ENCODE data around the gene NLRP4. TPM values are rescaled to one million over a fixed set of nuclear protein-coding genes. Genes with fewer than 3 reads are reported as not detected.

NLRP4 gene
- total RNA-seq, 4 donors from 2014 or later = 1.5 TPM; not detected in 3

DNA sequence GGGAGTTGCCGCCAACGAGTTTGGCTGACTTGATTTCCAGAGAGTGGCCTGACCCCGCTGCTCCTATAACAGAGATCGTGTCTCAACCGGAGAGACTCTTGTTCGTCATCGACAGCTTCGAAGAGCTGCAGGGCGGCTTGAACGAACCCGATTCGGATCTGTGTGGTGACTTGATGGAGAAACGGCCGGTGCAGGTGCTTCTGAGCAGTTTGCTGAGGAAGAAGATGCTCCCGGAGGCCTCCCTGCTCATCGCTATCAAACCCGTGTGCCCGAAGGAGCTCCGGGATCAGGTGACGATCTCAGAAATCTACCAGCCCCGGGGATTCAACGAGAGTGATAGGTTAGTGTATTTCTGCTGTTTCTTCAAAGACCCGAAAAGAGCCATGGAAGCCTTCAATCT, 21.6 kb downstream of the NLRP4 start:
- TF ChIP-seq, protein P1, sequence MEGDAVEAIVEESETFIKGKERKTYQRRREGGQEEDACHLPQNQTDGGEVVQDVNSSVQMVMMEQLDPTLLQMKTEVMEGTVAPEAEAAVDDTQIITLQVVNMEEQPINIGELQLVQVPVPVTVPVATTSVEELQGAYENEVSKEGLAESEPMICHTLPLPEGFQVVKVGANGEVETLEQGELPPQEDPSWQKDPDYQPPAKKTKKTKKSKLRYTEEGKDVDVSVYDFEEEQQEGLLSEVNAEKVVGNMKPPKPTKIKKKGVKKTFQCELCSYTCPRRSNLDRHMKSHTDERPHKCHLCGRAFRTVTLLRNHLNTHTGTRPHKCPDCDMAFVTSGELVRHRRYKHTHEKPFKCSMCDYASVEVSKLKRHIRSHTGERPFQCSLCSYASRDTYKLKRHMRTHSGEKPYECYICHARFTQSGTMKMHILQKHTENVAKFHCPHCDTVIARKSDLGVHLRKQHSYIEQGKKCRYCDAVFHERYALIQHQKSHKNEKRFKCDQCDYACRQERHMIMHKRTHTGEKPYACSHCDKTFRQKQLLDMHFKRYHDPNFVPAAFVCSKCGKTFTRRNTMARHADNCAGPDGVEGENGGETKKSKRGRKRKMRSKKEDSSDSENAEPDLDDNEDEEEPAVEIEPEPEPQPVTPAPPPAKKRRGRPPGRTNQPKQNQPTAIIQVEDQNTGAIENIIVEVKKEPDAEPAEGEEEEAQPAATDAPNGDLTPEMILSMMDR (IDR thresholded peaks at IDR 0.05) = no peak
- no peak for TF ChIP-seq POLR2A (IDR thresholded peaks at IDR 0.05)
- H3K27ac ChIP-seq = no peak overlapping the region
- DNase-seq = no peak
- H3K4me1 ChIP-seq = no peaks in the 10 kb centered on the region
- no peaks in the 10 kb centered on the region for H3K36me3 ChIP-seq
- intact Hi-C loops (cut with DNase I; ENCODE audit: low total_unique reads) = no loop called here
- H3K9me3 ChIP-seq = no peaks in the 10 kb centered on the region
- no peaks in the 10 kb centered on the region for H3K27me3 ChIP-seq
- H3K4me3 ChIP-seq = no peak overlapping the region

DNA sequence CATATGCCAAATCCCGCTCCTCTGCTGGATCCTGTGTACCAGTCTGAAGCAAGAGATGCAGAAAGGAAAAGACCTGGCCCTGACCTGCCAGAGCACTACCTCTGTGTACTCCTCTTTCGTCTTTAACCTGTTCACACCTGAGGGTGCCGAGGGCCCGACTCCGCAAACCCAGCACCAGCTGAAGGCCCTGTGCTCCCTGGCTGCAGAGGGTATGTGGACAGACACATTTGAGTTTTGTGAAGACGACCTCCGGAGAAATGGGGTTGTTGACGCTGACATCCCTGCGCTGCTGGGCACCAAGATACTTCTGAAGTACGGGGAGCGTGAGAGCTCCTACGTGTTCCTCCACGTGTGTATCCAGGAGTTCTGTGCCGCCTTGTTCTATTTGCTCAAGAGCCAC, 22.1 kb downstream of the NLRP4 start:
- no peaks in the 10 kb centered on the region for H3K4me1 ChIP-seq
- H3K4me3 ChIP-seq = no peak overlapping the region
- DNase-seq = no peak
- H3K9me3 ChIP-seq = no peaks in the 10 kb centered on the region
- no peaks in the 10 kb centered on the region for H3K36me3 ChIP-seq
- H3K27me3 ChIP-seq = no peaks in the 10 kb centered on the region
- intact Hi-C loops (cut with DNase I; ENCODE audit: low total_unique reads) = no loop called here
- H3K27ac ChIP-seq = no peak overlapping the region
- TF ChIP-seq, protein P1 (IDR thresholded peaks at IDR 0.05) = no peak
- TF ChIP-seq POLR2A (IDR thresholded peaks at IDR 0.05) = no peak

DNA sequence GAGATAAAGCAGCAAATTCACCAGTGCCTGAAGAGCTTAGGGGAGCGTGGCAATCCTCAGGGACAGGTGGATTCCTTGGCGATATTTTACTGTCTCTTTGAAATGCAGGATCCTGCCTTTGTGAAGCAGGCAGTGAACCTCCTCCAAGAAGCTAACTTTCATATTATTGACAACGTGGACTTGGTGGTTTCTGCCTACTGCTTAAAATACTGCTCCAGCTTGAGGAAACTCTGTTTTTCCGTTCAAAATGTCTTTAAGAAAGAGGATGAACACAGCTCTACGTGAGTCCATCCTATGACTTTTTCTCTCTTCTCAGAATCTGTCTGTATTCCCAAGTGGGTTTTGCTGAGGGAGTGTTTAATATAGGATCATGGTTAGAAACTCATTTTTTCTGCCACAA, 22.6 kb downstream of the NLRP4 start:
- Histone ChIP-seq H3K27ac (no peak overlapping the region), H3K4me3 (no peak overlapping the region), H3K27me3 (no peaks in the 10 kb centered on the region), H3K4me1 (no peaks in the 10 kb centered on the region), H3K9me3 (no peaks in the 10 kb centered on the region), H3K36me3 (no peaks in the 10 kb centered on the region)
- intact Hi-C loops (cut with DNase I; ENCODE audit: low total_unique reads) = no loop called here
- DNase-seq = no peak
- TF ChIP-seq, protein P1 (IDR thresholded peaks at IDR 0.05) = no peak
- no peak for TF ChIP-seq POLR2A (IDR thresholded peaks at IDR 0.05)

DNA sequence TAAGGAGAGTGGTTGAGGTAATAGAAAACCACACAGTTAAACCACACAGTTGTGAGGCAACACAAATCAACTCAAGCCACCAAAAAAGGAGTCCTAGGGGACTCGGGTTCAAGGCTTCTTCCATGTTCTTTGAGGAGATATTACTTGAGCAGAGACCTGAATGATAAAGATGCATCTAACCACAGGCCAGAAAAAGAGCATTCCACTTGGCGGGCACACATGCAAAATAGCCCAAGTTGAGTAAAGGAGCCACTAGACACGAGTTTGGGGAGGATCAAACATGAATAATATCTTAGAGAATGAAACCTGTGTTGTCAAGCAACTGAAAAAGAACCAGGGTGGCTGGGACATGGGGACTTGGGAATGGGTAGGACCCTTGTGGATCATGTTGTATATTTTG, 30.2 kb downstream of the NLRP4 start:
- Histone ChIP-seq H3K27ac (no peak overlapping the region), H3K36me3 (no peaks in the 10 kb centered on the region), H3K27me3 (no peaks in the 10 kb centered on the region), H3K4me3 (no peak overlapping the region), H3K9me3 (no peaks in the 10 kb centered on the region), H3K4me1 (no peaks in the 10 kb centered on the region)
- no peak for DNase-seq
- TF ChIP-seq, protein P1 (IDR thresholded peaks at IDR 0.05) = no peak
- TF ChIP-seq POLR2A (IDR thresholded peaks at IDR 0.05) = no peak
- intact Hi-C loops (cut with DNase I; ENCODE audit: low total_unique reads) = no loop called here

DNA sequence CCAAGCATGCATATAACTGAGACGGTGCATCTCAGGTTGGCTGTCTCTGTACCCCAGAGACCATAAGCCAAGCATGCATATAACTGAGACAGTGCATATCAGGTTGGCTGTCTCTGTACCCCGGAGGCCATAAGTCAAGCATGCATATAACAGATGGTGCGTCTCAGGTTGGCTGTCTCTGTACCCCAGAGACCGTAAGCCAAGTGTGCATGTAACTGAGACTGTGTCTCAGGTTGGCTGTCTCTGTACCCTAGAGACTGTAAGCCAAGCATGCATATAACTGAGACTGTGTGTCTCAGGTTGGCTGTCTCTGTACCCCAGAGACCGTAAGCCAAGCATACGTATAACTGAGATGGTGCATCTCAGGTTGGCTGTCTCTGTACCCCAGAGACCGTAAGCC, 30.8 kb downstream of the NLRP4 start:
- H3K36me3 ChIP-seq = no peaks in the 10 kb centered on the region
- no peaks in the 10 kb centered on the region for H3K4me1 ChIP-seq
- H3K4me3 ChIP-seq = no peak overlapping the region
- H3K27ac ChIP-seq = no peak overlapping the region
- no peaks in the 10 kb centered on the region for H3K27me3 ChIP-seq
- intact Hi-C loops (cut with DNase I; ENCODE audit: low total_unique reads) = no loop called here
- no peak for TF ChIP-seq POLR2A (IDR thresholded peaks at IDR 0.05)
- TF ChIP-seq, protein P1 (IDR thresholded peaks at IDR 0.05) = no peak
- no peaks in the 10 kb centered on the region for H3K9me3 ChIP-seq
- DNase-seq = no peak

All from uterus (tissue), 4 donors.